PFSK-1 (cell line): ENCODE measurements around the gene SETD4.

Source experiments
- FOXP2 ChIP-seq: optimal IDR thresholded peaks from 2 replicates; pipeline ENCODE3; 2011; ENCODE audit warnings: borderline replicate concordance, control low read depth, inconsistent platforms; ENCODE audit not compliant: insufficient read depth; ENCODE audit errors: extremely low read length, extremely low read depth
- POLR2AphosphoS5 ChIP-seq: IDR thresholded peaks from 2 replicates; pipeline ENCODE4 v1.6.1; 2012; ENCODE audit warnings: low read depth, mild to moderate bottlenecking, control low read depth, low read length, moderate library complexity
- REST ChIP-seq, 2 experiments: IDR thresholded peaks; 2 replicates each; pipeline versions ENCODE4 v1.6.1 to v1.8.0; 2011 to 2012; ENCODE audit warnings: low read depth in 2 of 2, low read length in 2 of 2, control low read depth in 1 of 2, inconsistent platforms in 1 of 2, mild to moderate bottlenecking in 1 of 2, moderate library complexity in 1 of 2; ENCODE audit not compliant: insufficient read depth in 1 of 2
- SIN3A ChIP-seq: IDR thresholded peaks from 2 replicates; pipeline ENCODE4 v1.6.1; 2012; ENCODE audit warnings: mild to moderate bottlenecking, low read length, moderate library complexity, borderline replicate concordance; ENCODE audit not compliant: insufficient read depth
- TAF1 ChIP-seq: IDR thresholded peaks from 2 replicates; pipeline ENCODE4 v1.6.1; 2012; ENCODE audit warnings: low read length, control low read depth, borderline replicate concordance; ENCODE audit not compliant: insufficient read depth

- TF ChIP-seq SIN3A (no peak), POLR2AphosphoS5 (no peak), REST (IDR thresholded peaks at IDR 0.05; ENCODE audit: insufficient read depth in 1 of 2, low read depth in 2 of 2, low read length in 2 of 2) (no peak), TAF1 (no peak), FOXP2 (no peak)
Observed at GRCh38 chr21:36087362-36088138, 27.2 kb upstream of the SETD4 start.
